Effector CD4-positive, alpha-beta T cell (primary cell): ENCODE data around the gene EPHA10.

Experiments used
- DNase-seq: peaks from one replicate; pipeline ENCODE4 v3.0.0-alpha.2; 2020

EPHA10 gene

DNA sequence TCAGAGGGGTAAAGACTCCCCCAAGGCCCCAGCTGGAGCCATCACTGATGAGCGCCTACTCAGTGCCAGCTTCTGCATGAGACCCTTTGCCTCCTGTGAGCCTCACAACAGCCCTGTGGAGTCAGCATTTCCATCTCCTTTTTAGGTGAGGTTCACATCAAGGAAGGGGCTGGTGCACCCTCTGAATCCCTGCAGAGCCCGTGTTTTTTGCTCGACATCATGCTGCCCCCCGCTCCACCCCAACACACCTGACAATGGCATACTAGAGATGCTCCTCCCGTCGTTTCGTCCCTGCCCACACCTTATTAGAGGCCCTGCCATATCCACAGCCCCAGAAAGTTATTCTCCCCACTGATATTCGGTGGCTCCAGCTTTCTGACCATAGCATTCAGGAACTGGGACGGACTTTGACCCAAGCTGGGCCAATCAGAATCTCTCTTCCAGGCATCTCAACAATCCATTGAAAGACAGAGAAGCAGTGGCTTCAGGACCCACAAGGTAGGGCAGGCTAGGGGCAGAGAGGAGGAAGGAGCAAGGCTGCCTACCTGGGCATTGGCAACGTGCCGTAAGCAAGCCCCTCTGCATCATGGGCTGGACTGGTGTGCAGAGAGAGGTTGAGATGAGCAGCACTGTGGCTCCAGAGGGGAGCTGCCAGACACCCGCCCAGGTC, 32.7 kb downstream of the EPHA10 start:
- no peak for DNase-seq

GRCh38 chr1:37731312-37732019, 33.5 kb downstream of the EPHA10 start:
- no peak for DNase-seq

DNA sequence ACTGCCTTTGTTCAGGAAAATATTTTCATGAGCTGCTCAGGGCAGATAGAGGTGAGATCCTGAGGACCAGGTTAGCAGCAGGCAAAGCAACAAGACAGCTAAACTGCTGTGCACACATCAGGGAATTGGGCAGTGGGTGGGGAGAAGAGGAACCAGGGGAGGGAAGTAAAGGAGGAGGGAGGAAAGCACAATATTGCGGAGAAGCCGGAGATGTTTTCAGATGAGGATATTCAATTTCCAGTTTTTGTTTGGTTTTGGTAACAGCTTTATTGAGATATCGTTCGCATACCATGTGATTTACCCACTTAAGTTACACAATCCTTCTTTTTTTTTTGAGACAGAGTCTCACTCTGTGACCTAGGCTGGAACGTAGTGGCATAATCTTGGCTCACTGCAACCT, 34.5 kb downstream of the EPHA10 start:
- no peak for DNase-seq

DNA sequence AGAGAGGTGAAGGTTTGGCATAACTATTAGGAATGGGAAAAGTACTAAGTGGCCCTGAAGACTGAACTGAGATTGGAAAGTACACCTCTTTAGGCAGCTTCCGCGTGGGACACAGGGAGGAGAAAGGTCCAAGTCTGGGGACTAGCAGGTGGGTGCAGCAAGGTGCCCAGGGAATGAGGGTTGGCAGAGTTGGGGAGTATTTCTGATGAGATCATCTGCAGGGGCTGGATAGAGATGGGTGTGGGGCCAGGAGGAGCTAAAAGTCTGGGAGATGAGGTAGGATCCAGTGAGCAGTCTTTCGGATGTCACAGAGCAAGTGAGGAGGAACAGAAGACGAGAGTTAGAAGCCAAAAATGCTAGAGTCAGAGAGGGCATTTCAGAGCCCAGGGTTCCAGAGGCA, 36.5 kb downstream of the EPHA10 start:
- no peak for DNase-seq

- DNase-seq = no peak
These were observed 38.0 kb downstream of the EPHA10 start for GRCh38 chr1:37726751-37727585.

GRCh38 chr1:37725851-37726613, 38.9 kb downstream of the EPHA10 start:
- DNase-seq = no peak

DNA sequence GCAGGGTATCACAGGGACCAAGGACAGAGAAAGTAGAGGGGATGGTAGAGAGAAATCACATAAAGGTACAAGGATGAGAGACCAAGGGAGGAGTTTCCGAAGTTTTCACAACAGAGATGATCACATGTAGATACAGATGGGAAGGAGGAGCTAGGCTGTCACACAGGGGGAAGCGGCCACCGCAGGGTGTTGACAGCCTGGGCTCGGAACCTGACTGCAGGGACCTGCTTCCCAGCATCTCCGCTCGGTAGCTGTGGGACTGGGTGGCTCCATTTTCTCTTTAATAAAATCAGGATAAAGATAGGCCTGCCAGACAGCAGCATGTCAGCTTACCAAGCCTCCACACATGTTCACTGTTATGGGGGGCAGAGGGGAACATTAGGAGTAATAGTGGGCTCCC, 40.3 kb downstream of the EPHA10 start:
- DNase-seq = no peak

DNA sequence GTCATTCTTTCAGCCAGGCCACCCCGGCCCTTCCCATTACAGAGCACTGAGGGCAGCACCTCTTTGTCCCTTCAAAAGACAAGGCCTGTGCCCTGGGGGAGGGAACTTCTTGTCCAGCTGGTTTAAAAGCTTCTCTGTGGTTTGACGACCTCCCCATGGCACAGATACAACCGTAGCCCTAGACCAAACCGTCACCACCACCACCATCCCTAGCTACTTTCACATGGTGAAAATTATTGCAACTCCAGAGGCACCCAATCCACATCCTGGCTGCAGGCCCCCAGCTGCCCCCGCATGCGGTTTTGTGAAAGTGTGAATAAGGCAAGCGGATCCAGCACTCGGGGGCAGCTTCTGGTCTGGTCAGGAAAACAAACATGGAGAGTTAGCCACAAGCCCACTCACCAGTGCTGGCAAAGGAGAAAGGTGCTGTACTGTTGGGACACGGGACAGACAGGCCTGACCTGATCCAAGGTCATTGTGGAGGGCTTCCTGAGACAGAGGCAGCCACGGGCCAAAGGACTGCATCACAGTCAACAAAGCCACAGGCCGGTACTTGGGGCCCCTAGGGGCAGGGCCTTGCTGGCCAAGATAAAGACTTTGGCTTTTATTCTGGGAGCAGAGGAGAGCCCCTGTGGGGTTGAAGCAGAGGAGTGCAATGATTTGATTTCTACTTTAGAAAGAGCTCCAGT, 41.4 kb downstream of the EPHA10 start:
- no peak for DNase-seq

- DNase-seq = no peak
These were observed 41.9 kb downstream of the EPHA10 start for GRCh38 chr1:37723072-37723389.

DNA sequence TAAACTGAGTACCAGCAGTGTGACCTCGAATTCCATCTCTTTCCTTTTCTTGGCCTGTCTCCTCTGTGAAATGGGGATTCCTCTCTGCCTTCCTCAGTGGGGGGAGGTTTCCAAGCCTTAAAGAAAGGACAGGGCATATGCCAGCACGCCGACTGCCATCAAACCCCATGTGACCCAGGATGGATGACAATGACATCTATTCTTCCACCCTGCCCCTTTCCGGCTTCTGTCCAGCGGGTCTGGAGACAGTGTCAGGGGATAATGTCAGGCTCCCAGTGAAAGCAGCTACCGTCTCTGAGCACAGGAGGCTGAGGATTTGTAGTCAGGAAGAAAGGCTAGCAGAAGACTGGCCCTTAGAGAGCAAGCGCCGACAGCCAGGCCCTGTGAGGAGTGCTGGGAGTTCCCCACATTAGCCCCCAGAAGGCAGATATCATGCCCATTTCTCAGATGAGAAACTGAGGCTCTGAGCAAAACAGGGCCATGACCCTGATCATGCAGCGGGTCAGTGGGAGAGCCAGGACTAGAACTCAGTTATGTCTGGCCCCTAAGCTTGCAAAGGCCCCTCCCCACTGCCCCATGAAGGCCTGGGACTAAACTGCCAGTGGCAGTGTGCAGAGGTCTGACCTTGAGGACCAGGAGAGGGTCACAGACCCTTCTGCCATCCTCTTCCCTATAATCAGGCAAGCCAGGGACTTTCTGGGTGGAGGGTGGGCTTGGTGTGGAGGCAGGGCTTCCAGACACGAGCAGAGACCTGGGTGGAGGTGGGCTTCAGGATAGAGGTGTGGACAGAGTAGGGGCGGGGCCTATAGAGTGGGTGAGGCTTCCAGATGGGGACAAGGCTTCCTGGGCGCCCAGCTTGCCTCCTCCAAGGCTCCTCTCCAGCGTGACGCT, 42.5 kb downstream of the EPHA10 start:
- DNase-seq = no peak

DNA sequence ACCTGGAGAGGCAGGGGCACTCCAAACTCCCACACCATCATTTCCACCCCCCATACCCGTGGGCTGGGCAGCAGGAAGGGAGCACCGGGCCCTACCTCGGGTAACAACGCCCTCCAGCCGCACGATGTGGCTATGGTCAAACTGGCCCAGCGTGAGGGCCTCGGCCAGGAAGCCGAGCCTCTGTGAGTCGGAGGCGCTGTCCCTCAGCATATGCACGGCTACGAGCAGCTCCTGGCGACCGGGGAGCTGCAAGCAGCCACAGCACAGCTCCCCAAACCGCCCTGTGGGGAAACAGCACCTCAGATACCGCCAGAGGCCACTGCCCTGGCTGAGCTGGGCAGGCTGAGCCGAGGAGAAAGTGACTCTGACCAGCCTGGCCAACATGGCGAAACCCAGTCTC, 43.4 kb downstream of the EPHA10 start:
- DNase-seq = no peak

DNA sequence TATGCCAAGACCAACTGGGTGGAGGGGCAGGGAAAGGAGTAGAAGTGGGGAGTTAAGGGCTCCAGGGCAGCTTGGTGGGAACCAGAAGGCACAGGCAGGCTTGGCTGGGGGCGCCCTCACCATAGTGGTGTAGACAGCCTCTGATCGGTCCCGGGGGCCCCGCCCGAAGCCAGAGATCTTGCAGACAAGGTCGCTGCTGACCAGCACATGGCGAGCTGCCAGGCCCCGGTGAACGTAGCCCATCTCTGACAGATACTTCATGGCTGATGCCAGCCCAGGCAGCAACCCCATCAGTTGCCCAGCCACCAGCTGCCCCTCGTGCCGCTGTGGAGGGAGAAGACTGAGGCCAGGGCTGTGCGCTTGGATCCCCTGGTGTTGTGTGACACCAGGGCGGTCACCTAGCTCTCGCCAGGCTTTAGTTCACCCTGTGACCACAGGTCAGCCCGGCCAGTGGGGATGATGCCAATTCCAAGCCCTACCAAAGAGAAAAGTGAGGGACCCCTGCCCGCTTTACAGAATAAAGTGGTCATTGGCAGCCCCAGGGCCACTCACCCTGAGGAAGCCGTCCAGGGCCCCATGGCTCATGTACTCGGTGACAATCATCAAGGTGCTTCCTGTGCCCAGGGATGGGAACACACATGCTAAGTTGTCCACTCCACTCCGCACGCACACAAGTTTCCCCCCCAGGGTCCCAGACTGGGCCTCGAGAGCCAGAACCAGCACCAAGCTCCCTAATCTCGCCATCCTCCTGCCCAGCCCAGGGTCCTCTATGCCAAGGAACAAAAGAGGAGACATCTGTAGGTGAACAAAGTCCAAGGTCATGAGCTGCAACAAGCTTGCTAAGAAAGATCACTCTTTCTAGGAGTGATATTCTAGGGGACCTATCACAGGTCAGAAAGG, 44.4 kb downstream of the EPHA10 start:
- DNase-seq = no peak

GRCh38 chr1:37719572-37720195, 45.2 kb downstream of the EPHA10 start:
- DNase-seq = no peak

DNA sequence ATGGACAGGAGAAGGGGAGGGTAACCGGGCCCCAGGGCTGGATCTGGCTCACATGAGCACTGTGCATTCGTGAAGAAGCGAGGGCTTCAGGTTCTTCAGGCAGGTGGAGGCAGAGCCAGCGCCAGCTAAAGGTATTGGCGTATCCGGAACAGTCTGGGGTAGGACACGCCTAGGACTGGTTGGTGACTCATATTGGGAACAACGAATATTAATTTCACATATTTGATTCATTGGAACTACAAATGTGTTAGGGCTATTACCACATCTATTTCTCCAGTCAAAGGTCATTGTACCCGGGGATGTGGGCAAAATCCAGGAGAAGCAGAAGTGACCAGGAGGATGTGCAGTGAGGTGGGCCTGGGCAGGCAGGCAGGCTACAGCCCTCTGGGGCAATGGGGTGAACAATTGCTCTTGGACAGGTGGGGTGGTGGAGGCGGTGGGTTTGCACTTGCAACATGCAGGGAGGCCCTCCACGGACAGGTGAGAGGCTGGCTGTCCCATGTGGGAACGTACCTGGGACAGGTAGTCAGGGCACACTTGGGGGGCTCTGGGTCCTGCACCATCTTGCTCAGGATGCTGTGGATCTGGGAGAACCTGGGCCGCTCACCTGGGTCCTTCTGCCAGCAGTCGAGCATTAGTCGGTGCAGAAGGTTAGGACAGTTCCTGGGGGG, 45.9 kb downstream of the EPHA10 start:
- no peak for DNase-seq

GRCh38 chr1:37718181-37718900, 46.6 kb downstream of the EPHA10 start:
- no peak for DNase-seq

DNA sequence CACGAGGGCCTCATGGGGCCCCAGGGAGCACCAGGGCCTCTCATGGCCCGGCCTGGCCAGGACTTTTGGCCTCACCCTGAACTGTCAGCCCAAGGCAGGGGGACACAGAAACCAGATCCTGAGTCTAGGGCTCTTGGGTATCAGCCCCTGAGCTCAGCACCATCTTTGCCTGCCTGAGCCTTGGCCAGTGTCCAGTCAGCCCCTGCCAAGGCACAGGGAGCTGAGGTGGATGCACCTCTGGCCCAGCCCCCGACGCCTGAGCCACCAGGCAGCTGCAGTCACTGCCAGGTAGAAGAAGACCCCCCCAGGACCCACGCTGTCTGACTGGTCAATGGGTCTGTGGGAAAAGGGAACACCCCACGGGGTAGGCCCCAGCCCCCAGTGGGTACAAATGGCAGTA, 47.3 kb downstream of the EPHA10 start:
- DNase-seq = no peak

DNA sequence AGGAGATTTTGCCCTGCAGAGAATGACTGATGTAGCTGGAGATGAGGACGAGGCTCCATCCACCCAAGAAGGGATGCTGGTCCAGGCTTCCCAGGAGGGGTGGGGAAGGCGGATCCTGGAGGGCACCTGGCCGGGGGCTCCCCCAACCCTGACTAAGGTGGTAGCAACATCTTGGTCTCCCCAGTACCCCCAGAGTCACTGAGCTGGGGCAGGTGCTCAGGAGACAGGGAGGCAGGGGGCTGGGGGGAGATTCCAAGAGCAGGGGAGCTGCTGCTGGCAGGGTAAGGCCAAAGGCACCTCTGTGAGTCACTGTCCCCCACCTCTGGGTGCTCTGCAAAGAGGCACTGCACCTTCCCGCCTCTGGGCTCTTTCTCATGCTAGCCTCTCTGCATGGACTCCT, 48.6 kb downstream of the EPHA10 start:
- no peak for DNase-seq

- DNase-seq = no peak
These were observed 50.2 kb downstream of the EPHA10 start for GRCh38 chr1:37714689-37715088.

DNA sequence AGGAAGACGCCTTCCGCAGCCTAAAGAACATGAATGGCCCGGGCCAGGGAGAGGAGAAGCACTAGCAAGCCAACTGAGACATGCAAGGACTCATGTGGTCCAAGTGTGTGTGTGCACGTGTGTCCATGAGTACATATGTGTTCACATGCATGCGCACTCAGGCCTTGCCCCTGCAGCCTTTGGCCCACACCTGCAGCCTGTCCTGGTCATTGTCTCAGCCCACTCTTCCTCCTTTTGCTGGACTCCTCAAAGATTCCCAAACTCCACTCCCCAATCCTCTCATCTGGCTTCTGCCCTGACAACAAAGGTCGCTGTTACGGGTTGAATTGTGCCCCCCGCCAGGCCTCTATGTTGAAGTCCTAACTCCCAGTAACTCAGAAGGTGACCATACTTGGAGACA, 50.7 kb downstream of the EPHA10 start:
- no peak for DNase-seq
